Measurements from ENCODE around the gene EPS8. TPM values are rescaled to one million over a fixed set of nuclear protein-coding genes. Genes with fewer than 3 reads are reported as not detected.

EPS8 gene
- total and polyA plus RNA-seq, 3 donors from 2014 or later, result 40.0 to 81.8 (median 65.3) TPM

DNA sequence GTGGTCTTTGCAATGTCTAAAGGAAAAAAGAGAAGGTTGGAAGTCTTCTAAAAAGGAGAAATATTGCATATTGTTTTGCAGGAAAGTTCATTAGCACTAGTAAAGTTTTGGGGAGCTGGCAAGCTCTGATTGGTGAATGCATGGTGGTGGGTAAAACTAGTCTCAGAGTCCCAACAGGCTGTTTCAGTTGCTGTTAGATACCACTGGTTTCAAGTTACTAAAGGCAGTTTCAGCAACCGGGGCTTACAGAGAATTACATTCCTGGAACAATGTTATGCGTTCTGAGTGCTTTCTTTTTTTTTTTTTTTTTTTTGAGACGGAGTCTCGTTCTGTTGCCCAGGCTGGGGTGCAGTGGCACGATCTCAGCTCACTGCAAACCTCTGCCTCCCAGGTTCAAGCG lies 208.2 kb downstream of the EPS8 start:
- Histone ChIP-seq H3K4me1 (no peaks in the 10 kb centered on the region), H3K9me3 (no peaks in the 10 kb centered on the region), H3K27ac (no peak overlapping the region), H3K36me3 (ENCODE audit: low read depth, missing control alignments) (no peaks in the 10 kb centered on the region), H3K4me3 (peak overlapping the region in 1 of 2 donors; percentile 12), H3K27me3 (no peaks in the 10 kb centered on the region)
- no peak for DNase-seq
- WGBS, 2 donors, result 49 to 53% methylated on average over 6 of the region's 6 CpGs
- TF ChIP-seq CTCF (IDR thresholded peaks at IDR 0.05) (no peak), POLR2A (IDR thresholded peaks at IDR 0.05) (no peak)
- intact Hi-C loops (cut with DNase I; ENCODE audit: low total_unique reads), result no loop called here

DNA sequence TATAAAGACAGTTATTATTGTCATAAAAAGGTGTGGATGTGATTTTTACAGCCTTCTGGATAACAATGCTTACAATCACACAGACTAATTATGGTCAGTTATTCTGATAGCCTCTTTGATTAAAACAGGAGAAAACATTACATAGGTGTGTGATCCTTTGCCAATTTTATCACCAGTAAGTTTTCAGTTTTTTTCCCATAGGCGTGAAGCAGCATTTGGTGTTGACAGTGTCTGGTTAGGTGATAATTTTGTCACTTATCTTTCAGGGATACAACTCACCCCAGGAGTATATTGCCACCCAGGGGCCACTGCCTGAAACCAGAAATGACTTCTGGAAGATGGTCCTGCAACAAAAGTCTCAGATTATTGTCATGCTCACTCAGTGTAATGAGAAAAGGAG lies 208.8 kb downstream of the EPS8 start:
- intact Hi-C loops (cut with DNase I; ENCODE audit: low total_unique reads), result no loop called here
- no peaks in the 10 kb centered on the region for H3K9me3 ChIP-seq
- TF ChIP-seq CTCF (IDR thresholded peaks at IDR 0.05) (no peak), POLR2A (IDR thresholded peaks at IDR 0.05) (no peak)
- no peak for DNase-seq
- no peak overlapping the region for H3K27ac ChIP-seq
- no peaks in the 10 kb centered on the region for H3K36me3 ChIP-seq (ENCODE audit: low read depth, missing control alignments)
- no peaks in the 10 kb centered on the region for H3K4me1 ChIP-seq
- 71 to 72% methylated on average over 1 of the region's 1 CpG for WGBS, 2 donors
- no peaks in the 10 kb centered on the region for H3K27me3 ChIP-seq
- H3K4me3 ChIP-seq, result no peak overlapping the region

DNA sequence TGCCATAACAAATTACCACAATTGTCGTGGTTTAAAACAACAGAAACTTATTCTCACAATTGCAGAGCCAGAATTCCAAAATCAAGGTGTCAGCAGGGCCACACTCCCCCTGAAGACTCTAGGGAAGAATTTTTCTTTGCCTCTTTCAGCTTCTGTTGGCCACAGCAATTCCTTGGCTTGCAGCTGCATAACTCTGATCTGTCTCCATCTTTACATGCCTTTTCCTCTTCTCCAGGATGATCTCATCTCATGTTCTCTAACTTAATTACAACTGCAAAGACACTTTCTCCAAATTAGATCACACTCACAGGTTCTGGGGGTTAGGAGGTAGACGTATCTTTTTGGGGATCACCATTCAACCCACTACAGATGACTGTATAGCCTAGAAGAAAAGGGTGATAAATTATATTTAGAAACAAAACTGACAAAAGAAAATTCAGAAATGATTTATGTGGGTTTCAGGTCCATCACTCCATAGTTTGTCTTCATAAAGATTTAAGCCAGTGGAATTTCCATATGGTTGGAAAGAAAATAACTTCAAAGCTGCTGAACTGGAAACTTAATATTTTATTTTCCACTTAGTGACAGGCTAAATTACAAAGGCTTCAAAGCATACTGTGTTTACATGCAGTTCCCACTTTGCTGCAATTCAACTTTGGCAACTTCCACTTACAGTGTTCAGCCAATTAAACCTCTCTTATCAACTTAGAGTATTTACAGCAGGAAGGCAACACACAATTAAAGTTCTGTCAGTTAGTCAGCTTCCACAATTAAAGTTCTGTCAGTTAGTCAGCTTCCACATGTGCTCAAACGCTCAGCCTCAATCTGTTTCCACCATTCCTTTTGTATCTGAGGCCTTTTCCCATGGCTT lies 213.3 kb downstream of the EPS8 start:
- intact Hi-C loops (cut with DNase I; ENCODE audit: low total_unique reads), result no loop called here
- Histone ChIP-seq H3K9me3 (no peaks in the 10 kb centered on the region), H3K27ac (no peak overlapping the region), H3K27me3 (no peaks in the 10 kb centered on the region), H3K36me3 (ENCODE audit: low read depth, missing control alignments) (no peaks in the 10 kb centered on the region), H3K4me1 (no peaks in the 10 kb centered on the region), H3K4me3 (no peak overlapping the region)
- WGBS, 2 donors, result 69 to 74% methylated on average over 3 of the region's 3 CpGs
- no peak for DNase-seq
- TF ChIP-seq CTCF (IDR thresholded peaks at IDR 0.05) (no peak), POLR2A (IDR thresholded peaks at IDR 0.05) (no peak)

- no peak for DNase-seq
- H3K4me3 ChIP-seq, result no peak overlapping the region
- no peak overlapping the region for H3K27ac ChIP-seq
- 93 to 100% methylated on average over 1 of the region's 1 CpG for WGBS, 2 donors
- no peaks in the 10 kb centered on the region for H3K27me3 ChIP-seq
- H3K36me3 ChIP-seq (ENCODE audit: low read depth, missing control alignments), result no peaks in the 10 kb centered on the region
- no peaks in the 10 kb centered on the region for H3K4me1 ChIP-seq
- no peaks in the 10 kb centered on the region for H3K9me3 ChIP-seq
- intact Hi-C loops (cut with DNase I; ENCODE audit: low total_unique reads), result no loop called here
- no peak for TF ChIP-seq POLR2A (IDR thresholded peaks at IDR 0.05)
- no peak for TF ChIP-seq CTCF (IDR thresholded peaks at IDR 0.05)
Observed at GRCh38 chr12:15574353-15574752, 214.8 kb downstream of the EPS8 start.

Small RNAs within 50 kb of the gene (small RNA-seq; reads per million reads assigned to genes)
- 0 reads per million in 2 donors for gene RNU6-251P

Other genes starting within 250 kb of the EPS8 start
- gene STRAP, start 93.0 kb upstream of the EPS8 start, total RNA-seq, result 10 to 100 TPM; 57.0 to 76.6 TPM
- gene STRAP, start 93.0 kb upstream of the EPS8 start, polyA plus RNA-seq (ENCODE audit: insufficient read depth, low read depth, low replicate concordance), result 123 TPM
- gene DERA, start 121.9 kb upstream of the EPS8 start, total RNA-seq, result 10 to 100 TPM; 14.0 to 19.0 TPM
- 21.3 TPM for gene DERA, start 121.9 kb upstream of the EPS8 start, polyA plus RNA-seq (ENCODE audit: insufficient read depth, low read depth, low replicate concordance)